Glomerular endothelial cell (primary cell): ENCODE data around the gene STK32C. TPM values are rescaled to one million over a fixed set of nuclear protein-coding genes. Genes with fewer than 3 reads are reported as not detected.
"Not testable (repeated sequence)": the region's sequence is repeated elsewhere in the genome, so short reads cannot be mapped to it uniquely, and the experiment has no call there.

Source experiments
- DNase-seq: peaks from one replicate; pipeline ENCODE4 v3.0.0-alpha.2; 2011; ENCODE audit warnings: low read depth, low spot score; ENCODE audit errors: extremely low read depth
- total RNA-seq: library from RNA; depleted of rRNA; stranded (reverse); fragments of >200 nt; gene quantifications from 2 replicates; pipeline ENCODE4 v1.2.3, GENCODE V29; 2015

Gene STK32C
- total RNA-seq, 1 donor from 2014 or later, result 7.8 TPM

- no peak for DNase-seq
Measured at GRCh38 chr10:132303361-132304115, 4.2 kb downstream of the STK32C start.

- no peak for DNase-seq
Measured at GRCh38 chr10:132302421-132303310, 5.1 kb downstream of the STK32C start.

- no peak for DNase-seq
Measured at GRCh38 chr10:132301371-132302330, 6.1 kb downstream of the STK32C start.

- no peak for DNase-seq
Measured at GRCh38 chr10:132300582-132300981, 7.2 kb downstream of the STK32C start.

- no peak for DNase-seq
Measured at GRCh38 chr10:132299371-132300336, 8.1 kb downstream of the STK32C start.

- DNase-seq, result no peak
Measured at GRCh38 chr10:132298038-132298881, 9.5 kb downstream of the STK32C start.

- DNase-seq, result no peak
Measured at GRCh38 chr10:132297526-132297925, 10.2 kb downstream of the STK32C start.

- no peak for DNase-seq
Measured at GRCh38 chr10:132296666-132297443, 10.9 kb downstream of the STK32C start.

- DNase-seq, result not testable (repeated sequence)
Measured at GRCh38 chr10:132295481-132295880, 12.3 kb downstream of the STK32C start.

- no peak for DNase-seq
Measured at GRCh38 chr10:132294561-132295318, 13.0 kb downstream of the STK32C start.

- DNase-seq, result no peak
Measured at GRCh38 chr10:132293813-132294520, 13.8 kb downstream of the STK32C start.

- DNase-seq, result no peak
Measured at GRCh38 chr10:132293201-132293812, 14.4 kb downstream of the STK32C start.

- DNase-seq, result no peak
Measured at GRCh38 chr10:132292287-132293200, 15.2 kb downstream of the STK32C start.

- DNase-seq, result no peak
Measured at GRCh38 chr10:132291826-132292225, 15.9 kb downstream of the STK32C start.

GRCh38 chr10:132290631-132291030 is 17.1 kb downstream of the STK32C start:
- no peak for DNase-seq
